Neural cell (in vitro differentiated cells): Measurements from ENCODE around the gene REM2.

Experiments used
- CTCF ChIP-seq: fragments of 450-650 bp; IDR thresholded peaks from 2 replicates; pipeline ENCODE4 v1.5.1; 2014; ENCODE audit warnings: antibody characterized with exemption, mild to moderate bottlenecking, moderate library complexity; ENCODE audit not compliant: poor library complexity, severe bottlenecking
- EP300 ChIP-seq: fragments of 450-650 bp; conservative IDR thresholded peaks from 2 replicates; pipeline ENCODE4 v1.6.1; 2014; ENCODE audit warnings: antibody characterized with exemption, mild to moderate bottlenecking, moderate library complexity; ENCODE audit not compliant: poor library complexity, severe bottlenecking
- SMC3 ChIP-seq: fragments of 450-650 bp; conservative IDR thresholded peaks from 2 replicates; pipeline ENCODE4 v1.6.1; 2014; ENCODE audit warnings: antibody characterized with exemption, mild to moderate bottlenecking, moderate library complexity; ENCODE audit not compliant: poor library complexity

- TF ChIP-seq CTCF: no peak
- TF ChIP-seq SMC3: no peak
- TF ChIP-seq EP300: no peak
Measured at GRCh38 chr14:22901799-22902198, 18.8 kb downstream of the REM2 start.
